ENCODE results near the gene TEX29. TPM values are rescaled to one million over a fixed set of nuclear protein-coding genes. Genes with fewer than 3 reads are reported as not detected.

The TEX29 gene
- total RNA-seq, 4 donors from 2014 or later: 2.4 TPM; not detected in 3

DNA sequence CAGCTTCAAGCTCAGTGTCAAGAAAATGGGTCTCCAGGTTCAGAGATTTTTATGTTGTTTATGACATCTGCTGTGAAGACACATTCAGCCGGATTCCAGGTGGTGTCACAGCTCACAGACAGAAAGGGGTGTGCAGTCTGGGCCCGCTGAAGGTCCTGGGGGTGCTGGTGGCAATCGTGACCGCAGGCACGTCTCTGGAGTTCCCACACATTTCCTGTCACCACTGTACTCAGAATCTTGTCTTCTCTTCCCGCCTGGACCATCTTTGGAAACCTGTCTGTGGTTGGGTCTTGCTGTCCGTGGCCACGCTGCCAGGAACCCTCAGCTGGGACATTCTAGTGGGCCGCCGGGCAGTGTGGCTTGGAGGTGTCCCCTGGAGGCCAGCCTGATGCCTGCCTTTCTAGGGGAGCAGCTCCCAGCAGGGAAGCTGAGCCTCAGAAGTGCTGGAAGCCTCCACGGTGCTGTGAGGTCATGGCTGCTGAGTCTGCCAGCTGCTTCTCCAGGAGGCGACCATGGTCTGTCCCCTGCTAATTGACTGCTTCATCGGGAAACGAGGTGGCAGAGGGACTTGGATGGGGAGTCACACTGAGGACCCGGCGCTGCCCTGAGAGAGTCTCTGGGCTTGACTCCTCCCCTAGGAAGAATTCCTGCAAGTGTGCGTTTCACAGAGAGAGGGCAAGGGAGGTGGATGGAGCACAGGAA lies 3.7 kb downstream of the TEX29 start:
- Histone ChIP-seq H3K4me3 (no peak overlapping the region), H3K27me3 (no peaks in the 10 kb centered on the region), H3K9me3 (no peaks in the 10 kb centered on the region), H3K36me3 (peaks cover 0 to 17% (median 0%) of the 10 kb centered on the region in 3 donors), H3K4me1 (no peaks in the 10 kb centered on the region), H3K27ac (no peak overlapping the region)
- 75 to 84% methylated on average over 17 of the region's 17 CpGs for whole genome bisulfite sequencing, 2 donors
- TF ChIP-seq CTCF (IDR thresholded peaks at IDR 0.05) (no peak), POLR2A (IDR thresholded peaks at IDR 0.05) (no peak), EP300 (IDR thresholded peaks at IDR 0.05) (no peak)
- no peak for DNase-seq (ENCODE audit: low spot score in 2 of 2)

GRCh38 chr13:111324736-111325135 lies 4.3 kb downstream of the TEX29 start:
- TF ChIP-seq POLR2A (IDR thresholded peaks at IDR 0.05): no peak
- Histone ChIP-seq H3K27me3 (no peaks in the 10 kb centered on the region), H3K4me1 (no peaks in the 10 kb centered on the region), H3K27ac (no peak overlapping the region), H3K36me3 (peaks cover 0 to 19% (median 0%) of the 10 kb centered on the region in 3 donors), H3K9me3 (no peaks in the 10 kb centered on the region), H3K4me3 (no peak overlapping the region)
- WGBS, 2 donors: 76 to 85% methylated on average over 14 of the region's 14 CpGs
- DNase-seq (ENCODE audit: low spot score in 2 of 2): no peak

DNA sequence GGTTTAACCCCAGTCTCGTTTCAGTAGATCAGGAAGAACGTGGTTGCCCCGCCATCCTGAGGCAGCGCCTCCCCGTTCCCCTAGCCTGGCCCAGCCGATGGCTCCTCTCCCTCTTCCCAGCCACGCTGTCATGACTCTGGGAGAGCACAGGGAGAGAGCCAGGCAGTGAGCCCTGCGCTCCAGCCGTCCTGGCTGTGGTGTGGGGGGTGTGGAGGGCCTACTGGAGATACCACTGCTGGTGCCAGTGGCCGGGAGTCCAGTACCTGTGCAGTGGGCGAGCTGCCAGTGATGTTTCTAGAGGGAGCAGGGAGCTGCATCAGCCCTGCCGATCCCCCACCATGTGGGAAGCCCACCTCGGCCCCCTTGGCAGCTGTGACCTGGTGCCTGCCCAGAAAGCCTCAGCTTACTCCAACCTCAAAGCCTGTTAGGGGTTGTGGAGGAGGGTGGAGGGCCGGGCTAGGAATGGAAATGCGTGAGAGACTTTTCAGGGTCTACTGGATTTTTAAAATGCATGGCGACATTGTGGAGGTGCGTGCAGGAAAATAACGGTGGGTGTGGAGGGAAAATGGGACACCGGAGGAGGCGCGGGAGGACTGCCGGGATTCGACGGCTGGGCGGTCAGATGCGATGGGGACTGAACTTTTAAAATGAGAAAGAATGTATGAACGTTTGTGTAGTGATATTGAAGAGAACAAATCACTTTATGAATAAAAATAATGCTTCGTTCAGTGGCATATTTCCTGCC lies 4.9 kb downstream of the TEX29 start:
- no peak overlapping the region for H3K27ac ChIP-seq
- H3K4me3 ChIP-seq: no peak overlapping the region
- DNase-seq (ENCODE audit: low spot score in 2 of 2): no peak
- TF ChIP-seq POLR2A (IDR thresholded peaks at IDR 0.05) (no peak), CTCF (IDR thresholded peaks at IDR 0.05) (no peak), EP300 (IDR thresholded peaks at IDR 0.05) (no peak)
- H3K36me3 ChIP-seq: peaks cover 0 to 19% (median 0%) of the 10 kb centered on the region in 3 donors
- no peaks in the 10 kb centered on the region for H3K27me3 ChIP-seq
- H3K9me3 ChIP-seq: no peaks in the 10 kb centered on the region
- WGBS, 2 donors: 88 to 90% methylated on average over 26 to 28 of the region's 28 CpGs
- H3K4me1 ChIP-seq: no peaks in the 10 kb centered on the region

DNA sequence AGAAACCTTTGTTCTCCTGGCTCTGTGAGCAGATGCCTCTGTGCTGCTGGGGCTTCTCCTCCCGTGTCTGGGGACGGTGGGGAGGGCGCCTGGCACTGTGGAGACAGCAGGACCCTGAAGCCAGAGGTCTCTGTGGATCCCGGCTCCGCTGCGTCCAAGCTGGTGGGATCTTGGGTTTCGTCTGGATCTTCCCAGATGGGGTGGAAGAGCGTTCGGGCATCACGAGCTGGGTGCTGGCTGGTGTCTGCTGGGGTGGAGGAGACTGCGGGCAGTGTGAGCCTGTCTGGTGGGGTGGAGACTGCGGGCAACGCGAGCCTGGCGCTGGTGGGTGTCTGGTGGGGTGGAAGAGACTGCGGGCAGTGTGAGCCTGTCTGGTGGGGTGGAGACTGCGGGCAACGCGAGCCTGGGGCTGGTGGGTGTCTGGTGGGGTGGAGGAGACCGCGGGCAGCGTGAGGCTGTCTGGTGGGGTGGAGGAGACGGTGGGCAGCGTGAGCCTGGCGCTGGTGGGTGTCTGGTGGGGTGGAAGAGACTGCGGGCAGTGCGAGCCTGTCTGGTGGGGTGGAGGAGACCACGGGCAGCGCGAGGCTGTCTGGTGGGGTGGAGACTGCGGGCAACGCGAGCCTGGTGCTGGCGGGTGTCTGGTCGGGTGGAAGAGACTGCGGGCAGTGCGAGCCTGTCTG lies 5.6 kb downstream of the TEX29 start:
- Histone ChIP-seq H3K4me1 (no peaks in the 10 kb centered on the region), H3K4me3 (no peak overlapping the region), H3K36me3 (peaks cover 0 to 19% (median 0%) of the 10 kb centered on the region in 3 donors), H3K9me3 (no peaks in the 10 kb centered on the region), H3K27ac (no peak overlapping the region), H3K27me3 (no peaks in the 10 kb centered on the region)
- no peak for DNase-seq (ENCODE audit: low spot score in 2 of 2)
- WGBS, 2 donors: 81 to 94% methylated on average over 37 of the region's 37 CpGs
- no peak for TF ChIP-seq POLR2A (IDR thresholded peaks at IDR 0.05)
- TF ChIP-seq EP300 (IDR thresholded peaks at IDR 0.05): no peak
- TF ChIP-seq CTCF (IDR thresholded peaks at IDR 0.05): no peak

- H3K27me3 ChIP-seq: no peaks in the 10 kb centered on the region
- no peak for TF ChIP-seq EP300 (IDR thresholded peaks at IDR 0.05)
- H3K27ac ChIP-seq: no peak overlapping the region
- no peaks in the 10 kb centered on the region for H3K4me1 ChIP-seq
- no peaks in the 10 kb centered on the region for H3K9me3 ChIP-seq
- 79 to 95% methylated on average over 13 to 15 of the region's 15 CpGs for WGBS, 2 donors
- DNase-seq (ENCODE audit: low spot score in 2 of 2): no peak
- H3K4me3 ChIP-seq: no peak overlapping the region
- peaks cover 0 to 19% (median 0%) of the 10 kb centered on the region in 3 donors for H3K36me3 ChIP-seq
Observed at GRCh38 chr13:111326621-111326965, 6.2 kb downstream of the TEX29 start.
